SKM-1 (cell line): ENCODE data around the gene GPR183.
A peak's percentile ranks its signal among the peaks of the same experiment; 100 is the strongest.

ENCODE experiments used
- DNase-seq: peaks from one replicate; lab custom pipeline; 2025; ENCODE audit not compliant: unreplicated experiment; lab: John Stamatoyannopoulos, UW

Gene GPR183

GRCh38 chr13:99271249-99271648 lies 36.0 kb downstream of the GPR183 start:
- no peak for DNase-seq

GRCh38 chr13:99270518-99270917 lies 36.7 kb downstream of the GPR183 start:
- no peak for DNase-seq

GRCh38 chr13:99269627-99270241 lies 37.5 kb downstream of the GPR183 start:
- DNase-seq: peak; percentile 26

- no peak for DNase-seq
Observed at GRCh38 chr13:99268822-99269221, 38.4 kb downstream of the GPR183 start.

GRCh38 chr13:99267927-99268326 lies 39.3 kb downstream of the GPR183 start:
- DNase-seq: no peak

GRCh38 chr13:99266827-99267226 lies 40.4 kb downstream of the GPR183 start:
- no peak for DNase-seq

GRCh38 chr13:99265821-99266426 lies 41.3 kb downstream of the GPR183 start:
- DNase-seq: no peak

GRCh38 chr13:99265162-99265800 lies 41.9 kb downstream of the GPR183 start:
- DNase-seq: no peak

- DNase-seq: no peak
Observed at GRCh38 chr13:99264051-99264450, 43.1 kb downstream of the GPR183 start.

- DNase-seq: no peak
Observed at GRCh38 chr13:99263126-99263785, 43.9 kb downstream of the GPR183 start.

GRCh38 chr13:99261059-99261458 lies 46.1 kb downstream of the GPR183 start:
- no peak for DNase-seq

GRCh38 chr13:99260216-99260615 lies 47.0 kb downstream of the GPR183 start:
- no peak for DNase-seq

GRCh38 chr13:99258946-99259345 lies 48.3 kb downstream of the GPR183 start:
- no peak for DNase-seq

- no peak for DNase-seq
Observed at GRCh38 chr13:99258210-99258860, 48.9 kb downstream of the GPR183 start, which contains the start of gene GPR18. TSS of gene GPR18 (minus strand) at chr13:99258379. CDS start at chr13:99255872, 2,507 bp downstream.

- DNase-seq: no peak
Observed at GRCh38 chr13:99257291-99257690, 49.9 kb downstream of the GPR183 start.

- no peak for DNase-seq
Observed at GRCh38 chr13:99256709-99257108, 50.5 kb downstream of the GPR183 start.

- no peak for DNase-seq
Observed at GRCh38 chr13:99256283-99256682, 50.9 kb downstream of the GPR183 start.

GRCh38 chr13:99255271-99255670 lies 51.9 kb downstream of the GPR183 start:
- no peak for DNase-seq

GRCh38 chr13:99254830-99255229 lies 52.4 kb downstream of the GPR183 start:
- no peak for DNase-seq

- DNase-seq: no peak
Observed at GRCh38 chr13:99251921-99252320, 55.3 kb downstream of the GPR183 start.
